22Rv1 (cell line): ENCODE results near the gene IGLON5.

Experiments
- ZFX ChIP-seq: fragments of 450-650 bp; IDR thresholded peaks from 2 replicates; pipeline ENCODE4 v1.6.1; 2017; ENCODE audit warnings: antibody characterized with exemption, borderline replicate concordance
- TF ChIP-seq, protein P1 (sequence below): fragments of 450-650 bp; IDR thresholded peaks from 2 replicates; pipeline ENCODE4 v1.5.1; 2017; ENCODE audit warnings: mild to moderate bottlenecking

DNA sequence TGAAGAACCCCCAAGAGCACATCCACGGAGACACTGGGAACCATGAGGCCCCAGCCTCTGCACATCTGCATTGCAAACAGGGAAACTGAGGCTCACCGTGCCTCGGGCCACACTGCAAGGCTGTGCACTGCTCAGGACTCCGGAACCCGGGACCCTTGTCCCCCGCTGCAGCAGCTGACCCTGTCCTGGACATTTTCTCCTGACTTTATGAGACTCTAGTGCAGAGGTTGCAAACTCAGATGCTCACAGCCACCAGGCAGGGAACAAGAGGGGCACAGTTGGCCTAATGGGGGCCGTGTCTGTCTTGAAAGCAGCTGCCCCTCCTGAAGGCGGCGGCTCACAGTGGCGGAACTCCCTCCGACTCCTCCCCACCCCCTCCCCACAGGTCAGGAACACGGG lies 16.5 kb upstream of the IGLON5 start:
- TF ChIP-seq, protein P1, sequence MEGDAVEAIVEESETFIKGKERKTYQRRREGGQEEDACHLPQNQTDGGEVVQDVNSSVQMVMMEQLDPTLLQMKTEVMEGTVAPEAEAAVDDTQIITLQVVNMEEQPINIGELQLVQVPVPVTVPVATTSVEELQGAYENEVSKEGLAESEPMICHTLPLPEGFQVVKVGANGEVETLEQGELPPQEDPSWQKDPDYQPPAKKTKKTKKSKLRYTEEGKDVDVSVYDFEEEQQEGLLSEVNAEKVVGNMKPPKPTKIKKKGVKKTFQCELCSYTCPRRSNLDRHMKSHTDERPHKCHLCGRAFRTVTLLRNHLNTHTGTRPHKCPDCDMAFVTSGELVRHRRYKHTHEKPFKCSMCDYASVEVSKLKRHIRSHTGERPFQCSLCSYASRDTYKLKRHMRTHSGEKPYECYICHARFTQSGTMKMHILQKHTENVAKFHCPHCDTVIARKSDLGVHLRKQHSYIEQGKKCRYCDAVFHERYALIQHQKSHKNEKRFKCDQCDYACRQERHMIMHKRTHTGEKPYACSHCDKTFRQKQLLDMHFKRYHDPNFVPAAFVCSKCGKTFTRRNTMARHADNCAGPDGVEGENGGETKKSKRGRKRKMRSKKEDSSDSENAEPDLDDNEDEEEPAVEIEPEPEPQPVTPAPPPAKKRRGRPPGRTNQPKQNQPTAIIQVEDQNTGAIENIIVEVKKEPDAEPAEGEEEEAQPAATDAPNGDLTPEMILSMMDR: no peak
- TF ChIP-seq ZFX: no peak
